GM21529 (cell line): Measurements from ENCODE around the gene EBF3.

Experiments
- ATAC-seq: cut with Tn5 transposase; IDR thresholded peaks from one replicate; pipeline ENCODE4 v1.9.1; 2021; ENCODE audit not compliant: unreplicated experiment

EBF3 gene

DNA sequence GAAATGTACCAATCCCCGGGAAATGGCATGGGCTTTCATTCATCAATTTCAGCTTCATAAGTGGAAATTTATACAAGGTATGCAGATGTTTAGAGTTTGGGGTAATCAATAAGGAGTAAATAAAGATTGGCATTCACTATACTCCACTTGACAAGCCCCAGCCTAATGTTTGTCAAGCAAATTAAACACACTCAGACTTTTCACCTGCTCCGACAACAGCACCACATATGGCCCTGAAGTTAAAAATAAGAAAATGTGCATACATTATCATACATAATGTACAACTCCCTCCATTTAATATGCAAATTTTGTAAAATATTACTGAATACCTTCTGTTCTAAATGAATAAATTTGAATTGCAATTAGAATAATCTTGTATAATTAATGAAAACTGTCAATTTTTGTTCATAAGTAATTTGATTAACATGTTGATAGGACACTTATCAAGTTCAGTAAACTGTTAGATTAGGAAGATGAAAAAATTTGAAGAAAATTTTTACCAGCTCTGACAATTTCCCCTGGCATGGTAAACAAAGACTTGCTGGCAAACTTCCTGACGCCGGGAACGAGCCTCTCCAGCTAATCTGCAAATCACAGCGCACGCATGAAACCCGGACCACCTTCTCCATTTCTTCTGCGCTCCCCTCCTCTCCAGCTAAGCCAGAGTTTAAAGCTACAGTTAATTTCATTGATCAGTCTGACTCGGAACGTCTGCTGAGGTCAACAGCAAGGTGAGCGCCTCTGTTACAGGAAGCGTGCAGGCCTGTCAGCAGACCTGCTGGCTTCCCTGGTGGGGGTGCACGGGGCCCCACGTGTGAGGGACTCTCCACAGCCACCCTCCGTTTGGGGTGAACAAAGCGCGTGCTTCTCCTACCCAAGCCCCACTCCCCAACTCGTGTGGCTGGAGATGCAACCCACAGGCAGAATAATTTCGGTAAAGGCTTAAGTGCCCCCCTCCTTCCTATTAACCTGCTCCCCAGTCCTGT lies 70.7 kb downstream of the EBF3 start:
- ATAC-seq = no peak

- no peak for ATAC-seq
Observed at GRCh38 chr10:129892548-129893052, 71.5 kb downstream of the EBF3 start.

DNA sequence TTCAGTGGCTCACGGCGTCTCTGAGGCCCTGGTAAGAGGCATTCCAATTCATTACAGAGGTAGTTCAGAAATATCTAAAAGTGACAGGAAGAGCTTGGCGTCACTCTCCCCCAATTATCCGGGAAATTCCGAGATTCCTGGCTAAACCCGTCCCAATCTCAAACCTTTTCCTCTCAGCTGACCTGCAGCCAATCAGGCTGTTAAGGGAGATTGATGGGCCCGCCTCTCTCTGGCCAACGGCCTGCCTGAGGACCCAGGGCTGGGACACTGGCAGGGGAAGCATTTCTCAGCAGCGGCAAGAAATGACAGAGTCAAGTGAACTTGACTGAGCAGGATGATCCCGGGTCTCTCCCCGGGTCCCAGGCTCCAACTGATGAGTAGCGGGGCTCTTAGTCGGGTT lies 72.3 kb downstream of the EBF3 start:
- ATAC-seq = no peak

GRCh38 chr10:129890170-129890569 lies 73.9 kb downstream of the EBF3 start:
- ATAC-seq = no peak

DNA sequence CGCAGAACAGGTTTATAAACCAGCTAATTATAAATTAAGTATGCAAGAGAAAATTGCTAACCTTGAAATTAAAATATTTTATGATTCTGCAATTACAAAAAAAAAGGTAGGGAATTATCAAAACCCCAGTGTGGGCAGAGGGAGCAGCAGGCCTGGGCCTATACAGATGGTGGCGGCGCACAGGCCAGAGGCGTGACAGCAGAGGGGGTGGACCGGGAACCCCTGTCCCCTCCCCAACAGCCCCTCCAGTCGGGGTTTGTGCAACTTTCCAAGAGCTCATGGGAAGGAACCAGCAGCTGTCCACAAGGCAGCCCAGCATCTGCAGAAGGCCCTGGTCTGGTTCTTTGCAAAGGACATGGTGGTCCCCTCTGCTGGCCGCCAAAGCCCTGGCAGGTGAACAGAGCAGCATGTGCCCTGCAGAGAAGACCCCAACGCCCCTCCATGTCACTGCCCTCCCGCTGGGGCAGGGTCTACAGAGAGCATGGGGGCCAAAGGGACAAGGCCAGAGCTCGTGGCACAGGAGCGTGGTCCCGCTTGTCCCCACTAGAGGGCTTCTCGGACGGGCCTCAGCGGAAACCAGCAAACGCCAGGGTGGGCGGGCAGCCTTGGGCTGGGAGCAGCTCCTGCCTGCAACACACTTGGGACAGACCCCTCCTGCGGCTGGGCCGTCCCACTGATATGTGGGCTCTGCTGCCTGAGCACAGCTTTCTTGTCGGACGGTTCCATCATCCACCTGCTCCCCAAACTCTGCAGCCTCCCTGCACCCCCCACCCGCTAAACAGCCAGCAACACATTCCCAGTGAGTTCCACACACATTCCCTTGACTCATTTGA lies 75.1 kb downstream of the EBF3 start:
- ATAC-seq = no peak

- no peak for ATAC-seq
Observed at GRCh38 chr10:129887986-129888783, 75.9 kb downstream of the EBF3 start.

- no peak for ATAC-seq
Observed at GRCh38 chr10:129887381-129887905, 76.6 kb downstream of the EBF3 start.

DNA sequence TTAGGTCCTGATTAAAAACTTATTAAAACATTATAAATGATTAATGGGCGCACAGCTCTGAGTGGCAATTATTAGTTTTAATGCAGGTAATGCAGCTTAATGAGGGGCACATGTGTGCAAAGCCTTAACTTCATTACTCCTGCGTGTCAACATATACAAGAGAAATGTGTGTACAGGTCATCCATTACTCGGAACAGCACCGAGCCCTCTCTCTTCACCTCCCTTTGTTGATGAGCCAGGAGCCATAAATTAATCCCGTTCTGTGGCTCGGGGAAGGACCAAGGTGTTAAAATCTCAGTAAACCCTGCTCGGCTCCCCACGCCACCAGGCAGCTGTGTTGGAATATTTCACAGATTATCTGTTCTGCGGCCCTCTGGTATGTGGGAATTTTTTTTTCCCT lies 77.8 kb downstream of the EBF3 start:
- ATAC-seq = no peak

GRCh38 chr10:129885526-129885925 lies 78.5 kb downstream of the EBF3 start:
- ATAC-seq = no peak

GRCh38 chr10:129884398-129885078 lies 79.5 kb downstream of the EBF3 start:
- no peak for ATAC-seq

GRCh38 chr10:129883626-129884397 lies 80.3 kb downstream of the EBF3 start:
- ATAC-seq = no peak

DNA sequence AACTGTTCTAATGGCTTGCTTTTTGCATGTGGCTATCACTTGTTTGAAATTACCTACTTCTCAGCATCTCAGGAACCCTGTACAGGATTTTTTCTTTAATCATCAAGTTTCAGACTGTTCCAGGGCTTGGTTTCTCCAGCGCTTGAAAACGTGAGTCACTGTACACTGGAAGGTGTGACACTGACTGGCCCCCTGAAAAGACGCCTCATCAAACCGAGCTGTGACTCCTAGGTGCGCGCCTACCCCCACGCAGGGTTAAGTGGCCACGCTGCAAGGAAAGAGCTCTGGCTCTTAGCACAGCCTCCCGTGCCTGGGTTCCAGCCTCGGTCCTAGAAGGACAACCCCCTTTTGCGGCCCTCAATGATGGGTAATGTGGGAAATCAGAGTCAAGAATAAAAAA lies 81.0 kb downstream of the EBF3 start:
- no peak for ATAC-seq

- no peak for ATAC-seq
Observed at GRCh38 chr10:129882291-129883010, 81.6 kb downstream of the EBF3 start.

DNA sequence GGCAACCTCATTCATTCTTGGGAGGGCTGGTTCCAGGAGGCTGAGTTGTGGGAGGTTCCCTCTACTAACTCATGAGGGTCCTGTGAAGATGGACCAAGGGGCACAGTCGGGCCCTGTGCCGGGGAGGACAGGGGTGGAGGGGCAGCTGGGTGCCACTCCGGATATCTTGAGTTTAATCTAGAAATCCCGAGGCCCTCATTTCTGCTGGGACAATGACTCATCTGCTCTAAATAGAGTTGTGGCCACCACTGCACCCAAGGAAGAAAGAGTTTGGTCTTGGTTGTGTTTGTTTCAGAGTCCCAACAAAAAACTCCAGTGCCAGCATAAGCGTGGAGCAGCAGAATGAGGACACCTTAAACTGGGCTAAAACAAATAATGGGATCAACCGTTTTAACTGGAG lies 82.4 kb downstream of the EBF3 start:
- ATAC-seq = no peak

DNA sequence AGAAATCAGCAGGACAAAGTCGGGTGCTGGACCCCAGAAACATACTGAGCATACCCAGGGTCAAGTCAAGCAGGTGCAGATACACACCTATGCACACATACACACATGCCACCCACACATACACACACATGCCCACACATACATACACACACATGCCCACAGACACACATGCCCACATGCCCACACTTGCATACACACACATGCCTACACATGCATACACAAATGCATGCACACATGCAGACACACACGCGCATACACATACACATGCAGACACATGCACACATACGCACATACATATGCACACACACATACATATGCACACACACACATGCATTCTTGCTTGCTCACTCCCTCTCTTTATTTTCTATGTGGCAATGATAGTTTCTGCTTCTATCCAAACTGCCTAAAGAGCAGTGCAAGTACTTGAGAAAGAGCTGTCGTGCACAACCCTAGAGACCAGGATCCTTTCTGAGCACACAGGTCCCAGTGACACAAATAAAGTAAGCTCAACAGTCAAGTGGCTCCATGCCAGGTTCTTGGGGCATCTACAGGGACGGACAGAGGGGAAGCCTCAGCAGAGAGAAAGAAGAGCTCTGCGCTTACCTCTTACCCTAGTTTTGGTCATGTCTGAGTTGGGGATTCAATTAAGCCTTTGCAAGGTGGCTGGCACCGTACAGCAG lies 83.7 kb downstream of the EBF3 start:
- ATAC-seq = no peak

- ATAC-seq = no peak
Observed at GRCh38 chr10:129879655-129880054, 84.4 kb downstream of the EBF3 start.

- no peak for ATAC-seq
Observed at GRCh38 chr10:129878835-129879234, 85.2 kb downstream of the EBF3 start.

- ATAC-seq = no peak
Observed at GRCh38 chr10:129877773-129878371, 86.2 kb downstream of the EBF3 start.
